ENCODE data around the gene RNF182.
"Not testable (repeated sequence)": the region's sequence is repeated elsewhere in the genome, so short reads cannot be mapped to it uniquely, and the experiment has no call there.

Gene RNF182

GRCh38 chr6:13953061-13953705 lies 28.4 kb downstream of the RNF182 start:
- no peak for DNase-seq (ENCODE audit: low read depth, low spot score)

GRCh38 chr6:13965582-13966127 lies 40.9 kb downstream of the RNF182 start:
- H3K9me3 ChIP-seq (ENCODE audit: low read depth, low read length): peaks cover 5% of the 10 kb centered on the region
- H3K4me3 ChIP-seq: no peak overlapping the region
- H3K9ac ChIP-seq (ENCODE audit: insufficient read length): no peak overlapping the region
- H3K36me3 ChIP-seq (ENCODE audit: insufficient read depth, low read length): peaks cover 53% of the 10 kb centered on the region
- TF ChIP-seq EZH2 (IDR thresholded peaks at IDR 0.05) (no peak), POLR2AphosphoS5 (IDR thresholded peaks at IDR 0.05; ENCODE audit: borderline replicate concordance, low read depth, low read length) (no peak), FOXP2 (optimal IDR thresholded peaks at IDR 0.05; ENCODE audit: control extremely low read depth, extremely low read length, insufficient read depth) (no peak)
- H3K27ac ChIP-seq: no peak overlapping the region
- no peak for DNase-seq (ENCODE audit: low read depth, low spot score)

More at GRCh38 chr6:13953061-13953705, 28.4 kb downstream of the RNF182 start:
- peaks cover 3% of the 10 kb centered on the region; the same call in 1 of the 2 replicates for H3K9me3 ChIP-seq (ENCODE audit: low read depth, low read length)
- peaks cover 45% of the 10 kb centered on the region for H3K36me3 ChIP-seq (ENCODE audit: insufficient read depth, low read length)
- TF ChIP-seq POLR2AphosphoS5 (IDR thresholded peaks at IDR 0.05; ENCODE audit: borderline replicate concordance, low read depth, low read length): no peak
- TF ChIP-seq EZH2 (IDR thresholded peaks at IDR 0.05): no peak
- no peak for TF ChIP-seq FOXP2 (optimal IDR thresholded peaks at IDR 0.05; ENCODE audit: control extremely low read depth, extremely low read length, insufficient read depth)
- H3K9ac ChIP-seq (ENCODE audit: insufficient read length): no peak overlapping the region
- peak overlapping the region; percentile 25; the same call in 1 of the 2 replicates for H3K27ac ChIP-seq
- H3K4me3 ChIP-seq: no peak overlapping the region

- no peak overlapping the region for H3K4me3 ChIP-seq
- peaks cover 13% of the 10 kb centered on the region; the same call in 1 of the 2 replicates for H3K9me3 ChIP-seq (ENCODE audit: low read depth, low read length)
- H3K27ac ChIP-seq: no peak overlapping the region
- H3K36me3 ChIP-seq (ENCODE audit: insufficient read depth, low read length): peaks cover 53% of the 10 kb centered on the region
- TF ChIP-seq FOXP2 (optimal IDR thresholded peaks at IDR 0.05; ENCODE audit: control extremely low read depth, extremely low read length, insufficient read depth): no peak
- TF ChIP-seq EZH2 (IDR thresholded peaks at IDR 0.05): no peak
- no peak for TF ChIP-seq POLR2AphosphoS5 (IDR thresholded peaks at IDR 0.05; ENCODE audit: borderline replicate concordance, low read depth, low read length)
- H3K9ac ChIP-seq (ENCODE audit: insufficient read length): no peak overlapping the region
- DNase-seq (ENCODE audit: low read depth, low spot score): no peak
These were observed 46.6 kb downstream of the RNF182 start for GRCh38 chr6:13971303-13971702.

GRCh38 chr6:13972602-13973001 lies 47.9 kb downstream of the RNF182 start:
- H3K9me3 ChIP-seq (ENCODE audit: low read depth, low read length): peaks cover 13% of the 10 kb centered on the region; the same call in 1 of the 2 replicates
- H3K27ac ChIP-seq; H3K4me3 ChIP-seq; DNase-seq (ENCODE audit: low read depth, low spot score); H3K9ac ChIP-seq (ENCODE audit: insufficient read length): not testable (repeated sequence)
- H3K36me3 ChIP-seq (ENCODE audit: insufficient read depth, low read length): peaks cover 62% of the 10 kb centered on the region

- H3K27ac ChIP-seq; H3K4me3 ChIP-seq; DNase-seq (ENCODE audit: low read depth, low spot score); H3K9ac ChIP-seq (ENCODE audit: insufficient read length): not testable (repeated sequence)
- peaks cover 70% of the 10 kb centered on the region for H3K36me3 ChIP-seq (ENCODE audit: insufficient read depth, low read length)
- H3K9me3 ChIP-seq (ENCODE audit: low read depth, low read length): peaks cover 13% of the 10 kb centered on the region; the same call in 1 of the 2 replicates
These were observed 48.7 kb downstream of the RNF182 start for GRCh38 chr6:13973422-13973821.

GRCh38 chr6:13978102-13978640 lies 53.4 kb downstream of the RNF182 start:
- Histone ChIP-seq H3K9me3 (ENCODE audit: low read depth, low read length) (no peaks in the 10 kb centered on the region), H3K9ac (ENCODE audit: insufficient read length) (no peak overlapping the region), H3K36me3 (ENCODE audit: insufficient read depth, low read length) (peaks cover 73% of the 10 kb centered on the region), H3K4me3 (no peak overlapping the region), H3K27ac (no peak overlapping the region)
- TF ChIP-seq FOXP2 (optimal IDR thresholded peaks at IDR 0.05; ENCODE audit: control extremely low read depth, extremely low read length, insufficient read depth): no peak
- TF ChIP-seq EZH2 (IDR thresholded peaks at IDR 0.05): no peak
- TF ChIP-seq POLR2AphosphoS5 (IDR thresholded peaks at IDR 0.05; ENCODE audit: borderline replicate concordance, low read depth, low read length): no peak
- no peak for DNase-seq (ENCODE audit: low read depth, low spot score)

GRCh38 chr6:13978787-13979186 lies 54.0 kb downstream of the RNF182 start:
- no peak overlapping the region for H3K9ac ChIP-seq (ENCODE audit: insufficient read length)
- H3K27ac ChIP-seq: no peak overlapping the region
- no peaks in the 10 kb centered on the region for H3K9me3 ChIP-seq (ENCODE audit: low read depth, low read length)
- TF ChIP-seq FOXP2 (optimal IDR thresholded peaks at IDR 0.05; ENCODE audit: control extremely low read depth, extremely low read length, insufficient read depth): no peak
- no peak for TF ChIP-seq EZH2 (IDR thresholded peaks at IDR 0.05)
- no peak for TF ChIP-seq POLR2AphosphoS5 (IDR thresholded peaks at IDR 0.05; ENCODE audit: borderline replicate concordance, low read depth, low read length)
- H3K36me3 ChIP-seq (ENCODE audit: insufficient read depth, low read length): peaks cover 67% of the 10 kb centered on the region
- DNase-seq (ENCODE audit: low read depth, low spot score): no peak
- no peak overlapping the region for H3K4me3 ChIP-seq

- Histone ChIP-seq H3K27ac (no peak overlapping the region), H3K9me3 (ENCODE audit: low read depth, low read length) (no peaks in the 10 kb centered on the region), H3K36me3 (ENCODE audit: insufficient read depth, low read length) (peaks cover 59% of the 10 kb centered on the region), H3K4me3 (no peak overlapping the region), H3K9ac (ENCODE audit: insufficient read length) (no peak overlapping the region)
- no peak for TF ChIP-seq FOXP2 (optimal IDR thresholded peaks at IDR 0.05; ENCODE audit: control extremely low read depth, extremely low read length, insufficient read depth)
- no peak for TF ChIP-seq EZH2 (IDR thresholded peaks at IDR 0.05)
- no peak for TF ChIP-seq POLR2AphosphoS5 (IDR thresholded peaks at IDR 0.05; ENCODE audit: borderline replicate concordance, low read depth, low read length)
- no peak for DNase-seq (ENCODE audit: low read depth, low spot score)
These were observed 54.8 kb downstream of the RNF182 start for GRCh38 chr6:13979284-13980171.
